H1 (cell line): Measurements from ENCODE around the gene DYRK1A. TPM values are rescaled to one million over a fixed set of nuclear protein-coding genes. Genes with fewer than 3 reads are reported as not detected.

Experiments
- ASH2L ChIP-seq: fragments of 200-600, 300-600 bp; sonication (generic); IDR thresholded peaks from one replicate; pipeline ENCODE4 v1.7.1; 2017; ENCODE audit warnings: low read length
- CHD7 ChIP-seq: fragments of 300-600 bp; sonication (generic); IDR thresholded peaks from 2 replicates; pipeline ENCODE4 v1.7.1; 2012; ENCODE audit warnings: low read length, moderate library complexity, mild to moderate bottlenecking, inconsistent platforms; ENCODE audit not compliant: insufficient replicate concordance
- CREB1 ChIP-seq: IDR thresholded peaks from 2 replicates; pipeline ENCODE4 v1.6.1; 2012; ENCODE audit warnings: inconsistent platforms
- E2F6 ChIP-seq: IDR thresholded peaks from 2 replicates; pipeline ENCODE4 v1.6.1; 2012; ENCODE audit warnings: inconsistent platforms
- GABPA ChIP-seq: IDR thresholded peaks from 2 replicates; pipeline ENCODE4 v1.6.1; 2011; ENCODE audit warnings: mild to moderate bottlenecking, low read length, moderate library complexity, borderline replicate concordance; ENCODE audit not compliant: insufficient read depth
- KDM4A ChIP-seq: IDR thresholded peaks from one replicate; pipeline ENCODE4 v1.7.1; 2012; ENCODE audit warnings: low read depth, mild to moderate bottlenecking, moderate library complexity, low read length, inconsistent platforms; ENCODE audit not compliant: severe bottlenecking
- KDM5A ChIP-seq: fragments of 200-600 bp; IDR thresholded peaks from 2 replicates; pipeline ENCODE4 v1.7.1; 2012; ENCODE audit warnings: mild to moderate bottlenecking, low read length, inconsistent platforms, mixed read lengths
- MAFK ChIP-seq: IDR thresholded peaks from 2 replicates; pipeline ENCODE4 v1.6.1; 2012; ENCODE audit warnings: low read depth, mild to moderate bottlenecking, improper control_type of control experiment, low read length
- RFX5 ChIP-seq: IDR thresholded peaks from 2 replicates; pipeline ENCODE4 v1.6.1; 2011; ENCODE audit warnings: low read depth, low read length, improper control_type of control experiment, borderline replicate concordance
- SP4 ChIP-seq: IDR thresholded peaks from 2 replicates; pipeline ENCODE4 v1.6.1; 2012; ENCODE audit warnings: low read length, inconsistent platforms
- TAF7 ChIP-seq: optimal IDR thresholded peaks from 2 replicates; pipeline ENCODE3; 2011; ENCODE audit warnings: low read depth, mild to moderate bottlenecking, inconsistent platforms, low read length, moderate library complexity, borderline replicate concordance
- YY1 ChIP-seq: IDR thresholded peaks from 2 replicates; pipeline ENCODE4 v1.6.1; 2011; ENCODE audit warnings: low read depth, mild to moderate bottlenecking, low read length
- polyA plus RNA-seq, 7 experiments: library from polyadenylated mRNA; depleted of rRNA in 3 of 7; stranded (reverse) in 5 of 7; unstranded in 2 of 7; fragments of >200 nt in 5 of 7; fragments of 200-250 nt in 2 of 7; gene quantifications; 1 replicate in 5 of 7; 2 replicates in 1 of 7; 4 replicates in 1 of 7; pipeline versions ENCODE4 v1.2.1 to v1.2.3, GENCODE V29; 2011 to 2013; ENCODE audit warnings: missing spikeins in 2 of 7, mixed read lengths in 2 of 7
- total RNA-seq: library from RNA; stranded (reverse); fragmentation: NEBNext Ultra II Directional; extraction: Animal tissue kit (Norgen Biotek cat#: 25700); gene quantifications from 2 replicates; pipeline ENCODE4 v1.2.1, GENCODE V29; 2021

The DYRK1A gene
- total and polyA plus RNA-seq, 2 of the 8 experiments (the other 6 are each of a cell fraction or from before 2014, with no cell fraction given): 61.1 to 62.2 TPM

- no peak for TF ChIP-seq CHD7
- no peak for TF ChIP-seq TAF7
- TF ChIP-seq SP4: no peak
- TF ChIP-seq CREB1: no peak
- TF ChIP-seq KDM4A: no peak
- no peak for TF ChIP-seq MAFK
- TF ChIP-seq GABPA: no peak
- TF ChIP-seq KDM5A: no peak
- no peak for TF ChIP-seq YY1
- no peak for TF ChIP-seq RFX5
- TF ChIP-seq ASH2L: no peak
- TF ChIP-seq E2F6: no peak
Observed at GRCh38 chr21:37459575-37459974, 93.0 kb downstream of the DYRK1A start (continued).
